GM19328 (cell line): ENCODE data around the gene CAPN2.

Source experiments
- ATAC-seq: cut with Tn5 transposase; IDR thresholded peaks from one replicate; pipeline ENCODE4 v1.9.1; 2021; ENCODE audit warnings: mild to moderate bottlenecking, moderate library complexity; ENCODE audit not compliant: unreplicated experiment

CAPN2 gene

GRCh38 chr1:223824712-223825111 is 112.4 kb downstream of the CAPN2 start:
- no peak for ATAC-seq
